ENCODE data around the gene MIER2.

DNA sequence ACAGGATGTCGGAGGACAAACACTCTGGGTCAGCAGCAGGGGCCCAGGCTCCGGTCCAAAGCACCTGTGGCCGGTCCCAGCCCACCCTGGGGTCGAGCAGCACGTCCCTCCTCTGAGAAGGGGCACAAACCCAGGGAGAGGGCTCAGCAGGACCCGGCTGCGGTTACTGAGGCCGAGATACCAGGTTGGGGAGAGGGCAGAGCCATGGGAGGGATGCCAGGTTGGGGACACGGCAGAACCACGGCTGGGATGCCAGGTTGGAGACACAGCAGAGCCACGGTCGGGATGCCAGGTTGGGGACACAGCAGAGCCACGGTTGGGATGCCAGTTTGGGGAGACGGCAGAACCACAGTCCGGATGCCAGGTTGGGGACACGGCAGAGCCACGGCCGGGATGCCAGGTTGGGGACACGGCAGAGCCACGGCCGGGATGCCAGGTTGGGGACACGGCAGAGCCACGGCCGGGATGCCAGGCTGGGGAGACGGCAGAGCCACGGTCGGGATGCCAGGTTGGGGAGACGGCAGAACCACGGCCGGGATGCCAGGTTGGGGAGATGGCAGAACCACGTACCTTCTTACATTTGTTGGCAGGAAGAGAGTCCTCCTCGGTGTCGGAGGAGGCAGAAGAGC, 18.5 kb downstream of the MIER2 start:
- TF ChIP-seq, protein P1, sequence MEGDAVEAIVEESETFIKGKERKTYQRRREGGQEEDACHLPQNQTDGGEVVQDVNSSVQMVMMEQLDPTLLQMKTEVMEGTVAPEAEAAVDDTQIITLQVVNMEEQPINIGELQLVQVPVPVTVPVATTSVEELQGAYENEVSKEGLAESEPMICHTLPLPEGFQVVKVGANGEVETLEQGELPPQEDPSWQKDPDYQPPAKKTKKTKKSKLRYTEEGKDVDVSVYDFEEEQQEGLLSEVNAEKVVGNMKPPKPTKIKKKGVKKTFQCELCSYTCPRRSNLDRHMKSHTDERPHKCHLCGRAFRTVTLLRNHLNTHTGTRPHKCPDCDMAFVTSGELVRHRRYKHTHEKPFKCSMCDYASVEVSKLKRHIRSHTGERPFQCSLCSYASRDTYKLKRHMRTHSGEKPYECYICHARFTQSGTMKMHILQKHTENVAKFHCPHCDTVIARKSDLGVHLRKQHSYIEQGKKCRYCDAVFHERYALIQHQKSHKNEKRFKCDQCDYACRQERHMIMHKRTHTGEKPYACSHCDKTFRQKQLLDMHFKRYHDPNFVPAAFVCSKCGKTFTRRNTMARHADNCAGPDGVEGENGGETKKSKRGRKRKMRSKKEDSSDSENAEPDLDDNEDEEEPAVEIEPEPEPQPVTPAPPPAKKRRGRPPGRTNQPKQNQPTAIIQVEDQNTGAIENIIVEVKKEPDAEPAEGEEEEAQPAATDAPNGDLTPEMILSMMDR (IDR thresholded peaks at IDR 0.05; ENCODE audit: borderline replicate concordance, extremely low read depth, low read length, poor library complexity, severe bottlenecking), result no peak
- TF ChIP-seq EZH2 (IDR thresholded peaks at IDR 0.05; ENCODE audit: borderline replicate concordance, low read depth, low read length, severe bottlenecking), result no peak
